Neural progenitor cell (in vitro differentiated cells): ENCODE results near the gene MCIDAS. TPM values are rescaled to one million over a fixed set of nuclear protein-coding genes. Genes with fewer than 3 reads are reported as not detected.

Experiments
- DNase-seq: peaks from one replicate; pipeline ENCODE4 v3.0.0-alpha.2; 2016; ENCODE audit warnings: low spot score
- H2AFZ ChIP-seq: fragments of 200-600 bp; sonication (generic); replicated peaks from 2 replicates; pipeline ENCODE4 v1.6.1; 2016; ENCODE audit warnings: antibody characterized with exemption
- H3F3A ChIP-seq: fragments of 200-600 bp; sonication (generic); 2 replicates; pipeline ENCODE4 v1.6.1; 2016; ENCODE audit warnings: antibody characterized with exemption, low read depth
- H3K27ac ChIP-seq: fragments of 200-600 bp; sonication (generic); 2 replicates; pipeline ENCODE4 v1.5.1; 2016; ENCODE audit warnings: mild to moderate bottlenecking
- H3K27me3 ChIP-seq: fragments of 200-600 bp; sonication (generic); 2 replicates; pipeline ENCODE4 v1.6.1; 2016; ENCODE audit warnings: mild to moderate bottlenecking, moderate library complexity
- H3K36me3 ChIP-seq: fragments of 200-600 bp; sonication (generic); 2 replicates; pipeline ENCODE4 v1.5.1; 2016
- H3K4me1 ChIP-seq: fragments of 200-600 bp; sonication (generic); 2 replicates; pipeline ENCODE4 v1.6.1; 2016; ENCODE audit warnings: mixed run types
- H3K4me2 ChIP-seq: fragments of 200-600 bp; sonication (generic); 2 replicates; pipeline ENCODE4 v1.6.1; 2016
- H3K4me3 ChIP-seq: fragments of 200-600 bp; sonication (generic); 2 replicates; pipeline ENCODE4 v1.5.1; 2016
- H3K79me2 ChIP-seq: fragments of 200-600 bp; sonication (generic); 2 replicates; pipeline ENCODE4 v1.6.1; 2016; ENCODE audit warnings: low read depth
- H3K9ac ChIP-seq: fragments of 200-600 bp; sonication (generic); 2 replicates; pipeline ENCODE4 v1.6.1; 2016
- H3K9me3 ChIP-seq: fragments of 200-600 bp; sonication (generic); 2 replicates; pipeline ENCODE4 v1.5.1; 2016; ENCODE audit warnings: low read depth
- H4K20me1 ChIP-seq: fragments of 200-600 bp; sonication (generic); 2 replicates; pipeline ENCODE4 v1.6.1; 2016; ENCODE audit warnings: low read depth
- H3K27ac Mint-ChIP-seq: 3 replicates; pipeline ENCODE4 v1.8.0; 2021; ENCODE audit warnings: mixed read lengths
- H3K27me3 Mint-ChIP-seq: 2 replicates; pipeline ENCODE4 v1.8.0; 2022; ENCODE audit warnings: low read depth, mild to moderate bottlenecking, inconsistent platforms, moderate library complexity, mixed read lengths; ENCODE audit not compliant: insufficient read depth
- H3K36me3 Mint-ChIP-seq: 3 replicates; pipeline ENCODE4 v1.8.0; 2021; ENCODE audit warnings: mixed read lengths
- H3K4me1 Mint-ChIP-seq: 3 replicates; pipeline ENCODE4 v1.8.0; 2021; ENCODE audit warnings: mixed read lengths
- H3K4me3 Mint-ChIP-seq: 3 replicates; pipeline ENCODE4 v1.8.0; 2021; ENCODE audit warnings: mild to moderate bottlenecking, moderate library complexity, mixed read lengths
- H3K9me3 Mint-ChIP-seq: 3 replicates; pipeline ENCODE4 v1.8.0; 2020; ENCODE audit warnings: mixed read lengths
- EZH2 ChIP-seq: fragments of 200-600 bp; sonication (generic); IDR thresholded peaks from 2 replicates; pipeline ENCODE4 v1.6.1; 2017; ENCODE audit warnings: antibody characterized with exemption, mild to moderate bottlenecking, moderate library complexity
- EZH2phosphoT487 ChIP-seq: fragments of 200-600 bp; sonication (generic); IDR thresholded peaks from 2 replicates; pipeline ENCODE4 v1.6.1; 2017; ENCODE audit warnings: antibody characterized with exemption
- microRNA counts: library from miRNA; unstranded; fragments of <30 nt; microRNA quantifications from one replicate; lab custom pipeline; 2016
- microRNA-seq: library from miRNA; unstranded; fragments of <30 nt; microRNA quantifications from one replicate; pipeline ENCODE4, GENCODE V29; 2016
- small RNA-seq: library from RNA; depleted of rRNA; stranded (forward); fragments of <200 nt; gene quantifications from one replicate; pipeline ENCODE3, GENCODE V24; 2015
- total RNA-seq: library from RNA; depleted of rRNA; stranded (reverse); fragments of >200 nt; gene quantifications from 2 replicates; pipeline ENCODE4 v1.2.3, GENCODE V29; 2015; ENCODE audit warnings: low replicate concordance
- TF ChIP-seq, protein P1 (sequence below): fragments of 200-600 bp; sonication (generic); IDR thresholded peaks from 2 replicates; pipeline ENCODE4 v1.5.1; 2017; ENCODE audit warnings: antibody characterized with exemption, mild to moderate bottlenecking

MCIDAS gene
- total RNA-seq, 1 donor from 2014 or later, result not detected

DNA sequence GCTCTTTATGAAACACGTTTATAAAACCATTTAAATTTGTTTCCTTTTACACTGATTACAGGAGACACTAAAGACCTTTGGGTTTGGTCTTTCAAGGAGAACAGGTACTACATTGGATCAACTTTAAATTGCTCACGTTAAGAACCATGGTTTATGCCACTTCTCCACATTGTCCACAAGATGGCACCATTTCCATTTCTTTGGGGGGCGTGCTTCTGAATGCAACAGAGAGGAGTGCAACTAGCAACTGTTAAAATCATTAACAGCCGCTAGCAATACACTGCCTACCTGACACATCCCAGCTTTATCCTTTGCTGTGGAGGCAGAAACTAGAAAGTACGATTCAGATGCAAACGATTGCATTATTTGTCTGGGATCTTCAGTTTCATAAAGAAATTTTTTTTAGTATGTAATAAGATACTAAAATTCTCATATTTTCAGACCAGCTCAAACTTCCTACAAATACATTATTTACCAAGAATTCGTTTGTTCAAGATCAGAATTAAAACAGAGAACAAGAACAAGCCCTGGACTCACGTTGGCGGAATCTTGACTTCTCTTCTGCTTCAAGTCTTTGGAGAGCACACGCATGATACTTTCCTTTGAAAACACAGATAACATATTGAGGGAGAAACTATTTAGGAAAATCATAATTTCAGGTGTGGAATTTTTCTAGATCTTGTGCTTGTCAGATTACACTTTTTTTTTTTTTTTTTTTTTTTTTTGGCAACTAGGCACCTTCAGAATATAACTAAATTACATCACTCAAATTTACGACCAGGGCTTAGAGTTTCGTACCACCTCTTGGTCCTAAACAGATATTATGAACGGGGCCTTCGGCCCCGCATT is 54.8 kb downstream of the MCIDAS start:
- peak; percentile 84 for DNase-seq
- Histone ChIP-seq H3K9ac (no peak overlapping the region), H3K27ac (no peak overlapping the region), H3K4me1 (peaks cover 13% of the 10 kb centered on the region), H3K36me3 (no peaks in the 10 kb centered on the region), H4K20me1 (peaks cover 33% of the 10 kb centered on the region), H3K9me3 (no peaks in the 10 kb centered on the region), H3K79me2 (no peaks in the 10 kb centered on the region), H3F3A (peaks cover 43% of the 10 kb centered on the region), H3K27me3 (peaks cover 73% of the 10 kb centered on the region), H2AFZ (no peak overlapping the region), H3K4me3 (peak overlapping the region; percentile 57), H3K4me2 (peak overlapping the region; percentile 96)
- no peaks in the 10 kb centered on the region for H3K36me3 Mint-ChIP-seq
- TF ChIP-seq, protein P1, sequence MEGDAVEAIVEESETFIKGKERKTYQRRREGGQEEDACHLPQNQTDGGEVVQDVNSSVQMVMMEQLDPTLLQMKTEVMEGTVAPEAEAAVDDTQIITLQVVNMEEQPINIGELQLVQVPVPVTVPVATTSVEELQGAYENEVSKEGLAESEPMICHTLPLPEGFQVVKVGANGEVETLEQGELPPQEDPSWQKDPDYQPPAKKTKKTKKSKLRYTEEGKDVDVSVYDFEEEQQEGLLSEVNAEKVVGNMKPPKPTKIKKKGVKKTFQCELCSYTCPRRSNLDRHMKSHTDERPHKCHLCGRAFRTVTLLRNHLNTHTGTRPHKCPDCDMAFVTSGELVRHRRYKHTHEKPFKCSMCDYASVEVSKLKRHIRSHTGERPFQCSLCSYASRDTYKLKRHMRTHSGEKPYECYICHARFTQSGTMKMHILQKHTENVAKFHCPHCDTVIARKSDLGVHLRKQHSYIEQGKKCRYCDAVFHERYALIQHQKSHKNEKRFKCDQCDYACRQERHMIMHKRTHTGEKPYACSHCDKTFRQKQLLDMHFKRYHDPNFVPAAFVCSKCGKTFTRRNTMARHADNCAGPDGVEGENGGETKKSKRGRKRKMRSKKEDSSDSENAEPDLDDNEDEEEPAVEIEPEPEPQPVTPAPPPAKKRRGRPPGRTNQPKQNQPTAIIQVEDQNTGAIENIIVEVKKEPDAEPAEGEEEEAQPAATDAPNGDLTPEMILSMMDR, result peak; percentile 86
- TF ChIP-seq EZH2phosphoT487 (no peak), EZH2 (peak; percentile 3)
- no peak overlapping the region for H3K27ac Mint-ChIP-seq
- H3K4me3 Mint-ChIP-seq, result peak overlapping the region; percentile 83
- peaks cover 42% of the 10 kb centered on the region for H3K27me3 Mint-ChIP-seq
- no peaks in the 10 kb centered on the region for H3K9me3 Mint-ChIP-seq
- peaks cover 19% of the 10 kb centered on the region for H3K4me1 Mint-ChIP-seq

GRCh38 chr5:55171471-55171870 is 55.6 kb downstream of the MCIDAS start:
- H3K4me3 Mint-ChIP-seq, result no peak overlapping the region

More at GRCh38 chr5:55171471-55171870, 55.6 kb downstream of the MCIDAS start:
- no peak for DNase-seq
- no peaks in the 10 kb centered on the region for H3K36me3 ChIP-seq
- H3K4me1 Mint-ChIP-seq, result peaks cover 19% of the 10 kb centered on the region
- H2AFZ ChIP-seq, result no peak overlapping the region
- peaks cover 33% of the 10 kb centered on the region for H4K20me1 ChIP-seq
- H3K36me3 Mint-ChIP-seq, result peaks cover 1% of the 10 kb centered on the region
- no peak overlapping the region for H3K27ac Mint-ChIP-seq
- H3K9me3 ChIP-seq, result no peaks in the 10 kb centered on the region
- peaks cover 35% of the 10 kb centered on the region for H3F3A ChIP-seq
- H3K4me2 ChIP-seq, result no peak overlapping the region
- peaks cover 34% of the 10 kb centered on the region for H3K27me3 Mint-ChIP-seq
- H3K4me1 ChIP-seq, result peaks cover 13% of the 10 kb centered on the region
- H3K27ac ChIP-seq, result no peak overlapping the region
- H3K27me3 ChIP-seq, result peaks cover 65% of the 10 kb centered on the region
- no peaks in the 10 kb centered on the region for H3K9me3 Mint-ChIP-seq
- TF ChIP-seq, protein P1, result no peak
- TF ChIP-seq EZH2phosphoT487 (no peak), EZH2 (no peak)
- H3K9ac ChIP-seq, result no peak overlapping the region
- H3K4me3 ChIP-seq, result no peak overlapping the region
- no peaks in the 10 kb centered on the region for H3K79me2 ChIP-seq

MicroRNAs encoded within 50 kb of the gene (microRNA counts, 767-probe panel; counts per million panel counts)
- microRNA hsa-miR-449a (lab: Ali Mortazavi, UCI) (460 counts per million, percentile 90 among the panel's probes with 10 or more counts), microRNA hsa-miR-449b-5p (lab: Ali Mortazavi, UCI) (460 counts per million, percentile 90 among the panel's probes with 10 or more counts), microRNA hsa-miR-449c-5p (lab: Ali Mortazavi, UCI) (460 counts per million, percentile 90 among the panel's probes with 10 or more counts)

Small RNA genes lying within 50 kb of the gene (microRNA-seq; reads per million reads assigned to microRNA genes)
- 5.8 reads per million, percentile 28 among the genes with 10 or more reads in this experiment for gene MIR449A
- not detected for gene MIR449B
- gene MIR449C, result not detected

Small RNA genes lying within 50 kb of the gene (small RNA-seq; reads per million reads assigned to genes)
- gene MIR449A (not detected), gene MIR449B (not detected), gene MIR449C (0.14 reads per million)

Other genes starting within 250 kb of the MCIDAS start
- gene ESM1, start 241.7 kb downstream of the MCIDAS start, total RNA-seq, result not detected in 2 replicates
- gene GZMK, start 203.1 kb downstream of the MCIDAS start, total RNA-seq, result 0.22 TPM in 1 of 2 replicates, not detected in the other
- gene GZMA, start 124.7 kb downstream of the MCIDAS start, total RNA-seq, result not detected in 2 replicates
- 84.3 and 132 TPM in 2 replicates for gene GPX8, start 67.1 kb downstream of the MCIDAS start, total RNA-seq
- not detected in 2 replicates for gene CDC20B, start 54.1 kb downstream of the MCIDAS start, total RNA-seq
- 0.93 TPM in 1 of 2 replicates, not detected in the other for gene CCNO, start 6.3 kb upstream of the MCIDAS start, total RNA-seq
- 28.2 and 44.0 TPM in 2 replicates for gene DHX29, start 80.4 kb upstream of the MCIDAS start, total RNA-seq
- 128 and 198 TPM in 2 replicates for gene MTREX, start 80.7 kb upstream of the MCIDAS start, total RNA-seq